CD14-positive monocyte (primary cell): ENCODE data around the gene IL15RA. TPM values are rescaled to one million over a fixed set of nuclear protein-coding genes. Genes with fewer than 3 reads are reported as not detected.
A peak's percentile ranks its signal among the peaks of the same experiment; 100 is the strongest.

Experiments used
- DNase-seq, 3 donors: peaks; one replicate each; pipeline ENCODE4 v3.0.0-alpha.2; 2011 to 2022
- H2AFZ ChIP-seq: 2 replicates; pipeline ENCODE4 v1.6.0; 2012; ENCODE audit warnings: mild to moderate bottlenecking, low read depth, low read length, inconsistent platforms; ENCODE audit not compliant: insufficient read depth, poor library complexity, severe bottlenecking
- H3K27ac ChIP-seq, 2 donors: 1 replicate in 1 of 2; 2 replicates in 1 of 2; pipeline ENCODE4 v1.5.1; 2012 to 2013; ENCODE audit warnings: low read length in 2 of 2, control low read depth in 1 of 2, inconsistent platforms in 1 of 2, low read depth in 1 of 2, mild to moderate bottlenecking in 1 of 2
- H3K27me3 ChIP-seq, 2 donors: one replicate each; pipeline versions ENCODE4 v1.6.0 to v1.6.1; 2011 to 2013; ENCODE audit warnings: low read length in 2 of 2; ENCODE audit not compliant: control insufficient read depth in 2 of 2, insufficient read depth in 2 of 2
- H3K36me3 ChIP-seq, 2 donors: replicated peaks in 1 of 2; 1 replicate in 1 of 2; 2 replicates in 1 of 2; pipeline versions ENCODE4 v1.5.1 to v1.6.1; 2012 to 2013; ENCODE audit warnings: low read length in 2 of 2, control low read depth in 1 of 2, inconsistent platforms in 1 of 2, mild to moderate bottlenecking in 1 of 2; ENCODE audit not compliant: insufficient read depth in 2 of 2, control insufficient read depth in 1 of 2
- H3K4me1 ChIP-seq, 2 donors: 1 replicate in 1 of 2; 2 replicates in 1 of 2; pipeline versions ENCODE4 v1.5.1 to v1.6.1; 2012 to 2013; ENCODE audit warnings: low read length in 2 of 2, control low read depth in 1 of 2, inconsistent platforms in 1 of 2, mild to moderate bottlenecking in 1 of 2, moderate library complexity in 1 of 2; ENCODE audit not compliant: insufficient read depth in 2 of 2, control insufficient read depth in 1 of 2
- H3K4me2 ChIP-seq: replicated peaks from 2 replicates; pipeline ENCODE3; 2012; ENCODE audit warnings: low read length, moderate library complexity, mild to moderate bottlenecking; ENCODE audit not compliant: poor library complexity, severe bottlenecking; ENCODE audit errors: extremely low read depth
- H3K4me3 ChIP-seq, 3 experiments: fragments of 200-600 bp in 1 of 3; sonication (generic) in 1 of 3; replicated peaks in 1 of 3; 1 replicate in 2 of 3; 2 replicates in 1 of 3; pipeline ENCODE4 v1.5.1; 2011 to 2013; ENCODE audit warnings: low read length in 3 of 3, mild to moderate bottlenecking in 3 of 3, control low read depth in 2 of 3, low read depth in 2 of 3, inconsistent platforms in 1 of 3, moderate library complexity in 1 of 3
- H3K79me2 ChIP-seq: 2 replicates; pipeline ENCODE4 v1.6.0; 2012; ENCODE audit warnings: mild to moderate bottlenecking, control low read depth, inconsistent platforms, low read length, moderate library complexity; ENCODE audit not compliant: insufficient read depth
- H3K9ac ChIP-seq: 2 replicates; pipeline ENCODE4 v1.6.0; 2017; ENCODE audit warnings: low read length, mild to moderate bottlenecking; ENCODE audit not compliant: insufficient read depth, poor library complexity, severe bottlenecking
- H3K9me3 ChIP-seq, 2 donors: replicated peaks in 1 of 2; 1 replicate in 1 of 2; 2 replicates in 1 of 2; pipeline versions ENCODE4 v1.5.1 to v1.6.1; 2012 to 2013; ENCODE audit warnings: low read length in 2 of 2, control low read depth in 1 of 2; ENCODE audit not compliant: control insufficient read depth in 1 of 2, insufficient read depth in 1 of 2
- H4K20me1 ChIP-seq: 2 replicates; pipeline ENCODE4 v1.6.0; 2012; ENCODE audit warnings: mild to moderate bottlenecking, low read length, control low read depth, moderate library complexity; ENCODE audit not compliant: insufficient read depth
- H3K27ac Mint-ChIP-seq, 7 donors: one replicate each; pipeline ENCODE4 v1.8.0; 2020; ENCODE audit warnings: mild to moderate bottlenecking in 7 of 7, mixed read lengths in 7 of 7, moderate library complexity in 6 of 7, inconsistent platforms in 2 of 7
- H3K27me3 Mint-ChIP-seq, 3 donors: one replicate each; pipeline ENCODE4 v1.8.0; 2021 to 2022; ENCODE audit warnings: low read depth in 3 of 3, mild to moderate bottlenecking in 3 of 3, mixed read lengths in 3 of 3, moderate library complexity in 3 of 3, inconsistent platforms in 1 of 3
- H3K36me3 Mint-ChIP-seq, 2 donors: one replicate each; pipeline ENCODE4 v1.8.0; 2020; ENCODE audit warnings: mixed read lengths in 2 of 2, inconsistent platforms in 1 of 2, mild to moderate bottlenecking in 1 of 2
- H3K4me1 Mint-ChIP-seq: one replicate; pipeline ENCODE4 v1.8.0; 2020; ENCODE audit warnings: mild to moderate bottlenecking, mixed read lengths
- H3K4me3 Mint-ChIP-seq, 2 donors: one replicate each; pipeline ENCODE4 v1.8.0; 2020; ENCODE audit warnings: mild to moderate bottlenecking in 2 of 2, mixed read lengths in 2 of 2, moderate library complexity in 1 of 2
- H3K9me3 Mint-ChIP-seq, 7 donors: one replicate each; pipeline ENCODE4 v1.8.0; 2020 to 2022; ENCODE audit warnings: mixed read lengths in 7 of 7, mild to moderate bottlenecking in 6 of 7, moderate library complexity in 6 of 7, inconsistent platforms in 2 of 7
- WGBS: methylation state at CpG from one replicate; pipeline ENCODE4 v1.1.5; 2013; ENCODE audit warnings: missing lambda C conversion rate; ENCODE audit not compliant: insufficient coverage; 5-methylcytosine and 5-hydroxymethylcytosine counted together
- intact Hi-C, 2 donors: fragments of 100-400 bp; cut with micrococcal nuclease; formaldehyde crosslinking; loops; one replicate each; pipeline versions ENCODE4 v1.15.0 to v1.15.1; 2023
- polyA plus RNA-seq, 3 donors: library from polyadenylated mRNA; depleted of rRNA in 1 of 3; unstranded in 2 of 3; stranded (reverse) in 1 of 3; fragments of 300-500 nt in 2 of 3; fragments of >200 nt in 1 of 3; fragmentation: Illumina TruSeq in 2 of 3; gene quantifications; 1 replicate in 2 of 3; 2 replicates in 1 of 3; pipeline ENCODE4 v1.2.3, GENCODE V29; 2012 to 2021
- TF ChIP-seq, protein P1 (sequence below): fragments of 200-600 bp; IDR thresholded peaks from one replicate; pipeline ENCODE4 v1.8.0; 2022; ENCODE audit warnings: antibody characterized with exemption, mild to moderate bottlenecking

IL15RA gene
- polyA plus RNA-seq, 3 donors, result 12.4 to 23.1 (median 12.6) TPM

DNA sequence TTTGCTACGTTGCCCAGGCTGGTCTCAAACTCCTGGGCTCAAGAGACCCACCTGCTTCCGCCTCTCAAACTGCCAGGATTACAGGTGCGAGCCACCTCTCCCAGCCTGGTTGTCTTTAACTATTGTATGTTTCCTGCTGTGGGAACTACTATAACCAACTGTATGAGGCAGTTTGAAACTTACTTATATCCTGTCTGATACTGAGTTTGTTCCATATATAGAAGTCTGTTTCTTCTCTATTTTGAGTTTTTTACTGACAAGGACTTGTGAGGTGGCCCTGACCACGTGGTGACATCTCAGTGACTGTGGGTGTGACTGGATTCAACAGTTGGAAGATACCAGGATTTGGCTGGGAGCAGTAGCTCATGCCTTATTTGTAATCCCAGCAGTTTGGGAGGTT is 73.1 kb downstream of the IL15RA start:
- Mint-ChIP-seq H3K27me3 (peaks cover 0 to 2% (median 0%) of the 10 kb centered on the region in 3 donors), H3K4me1 (no peaks in the 10 kb centered on the region), H3K9me3 (peaks cover 0 to 3% (median 0%) of the 10 kb centered on the region in 7 donors), H3K27ac (peak overlapping the region in 3 of 7 donors; percentile 37 to 90 (median 41)), H3K36me3 (peaks cover 48 to 53% of the 10 kb centered on the region in 2 donors), H3K4me3 (no peak overlapping the region)
- Histone ChIP-seq H2AFZ (no peak overlapping the region), H3K27ac (peak overlapping the region in 1 of 2 donors; percentile 26), H3K27me3 (no peaks in the 10 kb centered on the region), H3K4me3 (no peak overlapping the region), H3K36me3 (peaks cover 23 to 53% of the 10 kb centered on the region in 2 donors), H3K4me1 (no peaks in the 10 kb centered on the region), H3K9me3 (no peaks in the 10 kb centered on the region), H3K79me2 (peaks cover 12% of the 10 kb centered on the region), H3K4me2 (no peak overlapping the region), H4K20me1 (peaks cover 31% of the 10 kb centered on the region), H3K9ac (no peak overlapping the region)
- TF ChIP-seq, protein P1, sequence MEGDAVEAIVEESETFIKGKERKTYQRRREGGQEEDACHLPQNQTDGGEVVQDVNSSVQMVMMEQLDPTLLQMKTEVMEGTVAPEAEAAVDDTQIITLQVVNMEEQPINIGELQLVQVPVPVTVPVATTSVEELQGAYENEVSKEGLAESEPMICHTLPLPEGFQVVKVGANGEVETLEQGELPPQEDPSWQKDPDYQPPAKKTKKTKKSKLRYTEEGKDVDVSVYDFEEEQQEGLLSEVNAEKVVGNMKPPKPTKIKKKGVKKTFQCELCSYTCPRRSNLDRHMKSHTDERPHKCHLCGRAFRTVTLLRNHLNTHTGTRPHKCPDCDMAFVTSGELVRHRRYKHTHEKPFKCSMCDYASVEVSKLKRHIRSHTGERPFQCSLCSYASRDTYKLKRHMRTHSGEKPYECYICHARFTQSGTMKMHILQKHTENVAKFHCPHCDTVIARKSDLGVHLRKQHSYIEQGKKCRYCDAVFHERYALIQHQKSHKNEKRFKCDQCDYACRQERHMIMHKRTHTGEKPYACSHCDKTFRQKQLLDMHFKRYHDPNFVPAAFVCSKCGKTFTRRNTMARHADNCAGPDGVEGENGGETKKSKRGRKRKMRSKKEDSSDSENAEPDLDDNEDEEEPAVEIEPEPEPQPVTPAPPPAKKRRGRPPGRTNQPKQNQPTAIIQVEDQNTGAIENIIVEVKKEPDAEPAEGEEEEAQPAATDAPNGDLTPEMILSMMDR, result no peak
- DNase-seq, result no peak
- no CpG with 5 or more reads among the region's 4 CpGs for WGBS
- intact Hi-C loops, result no loop called here

GRCh38 chr10:5903563-5903962 is 73.8 kb downstream of the IL15RA start:
- TF ChIP-seq, protein P1, result no peak
- Histone ChIP-seq H3K4me2 (no peak overlapping the region), H3K4me3 (no peak overlapping the region), H3K9me3 (no peaks in the 10 kb centered on the region), H3K4me1 (no peaks in the 10 kb centered on the region), H3K79me2 (peaks cover 12% of the 10 kb centered on the region), H2AFZ (no peak overlapping the region), H4K20me1 (peaks cover 38% of the 10 kb centered on the region), H3K27ac (no peak overlapping the region), H3K36me3 (peaks cover 17 to 46% of the 10 kb centered on the region in 2 donors), H3K9ac (no peak overlapping the region), H3K27me3 (no peaks in the 10 kb centered on the region)
- Mint-ChIP-seq H3K27me3 (peaks cover 0 to 2% (median 0%) of the 10 kb centered on the region in 3 donors), H3K36me3 (peaks cover 41 to 46% of the 10 kb centered on the region in 2 donors), H3K4me1 (no peaks in the 10 kb centered on the region), H3K27ac (no peak overlapping the region), H3K9me3 (peaks cover 0 to 3% (median 0%) of the 10 kb centered on the region in 7 donors), H3K4me3 (no peak overlapping the region)
- intact Hi-C loops, result no loop called here
- no CpG with 5 or more reads among the region's 6 CpGs for WGBS
- no peak for DNase-seq
